Activated T-helper 9 cell treated with anti-CD3 and anti-CD28 coated beads, Interleukin-2, amount 50 U/mL, for 16 hours (primary cell): Measurements from ENCODE around the gene FCRL5.
"Not testable (repeated sequence)": the region's sequence is repeated elsewhere in the genome, so short reads cannot be mapped to it uniquely, and the experiment has no call there.

Experiments
- DNase-seq: peaks from one replicate; pipeline ENCODE4 v3.0.0-alpha.2; 2020; ENCODE audit warnings: low read depth

The FCRL5 gene

DNA sequence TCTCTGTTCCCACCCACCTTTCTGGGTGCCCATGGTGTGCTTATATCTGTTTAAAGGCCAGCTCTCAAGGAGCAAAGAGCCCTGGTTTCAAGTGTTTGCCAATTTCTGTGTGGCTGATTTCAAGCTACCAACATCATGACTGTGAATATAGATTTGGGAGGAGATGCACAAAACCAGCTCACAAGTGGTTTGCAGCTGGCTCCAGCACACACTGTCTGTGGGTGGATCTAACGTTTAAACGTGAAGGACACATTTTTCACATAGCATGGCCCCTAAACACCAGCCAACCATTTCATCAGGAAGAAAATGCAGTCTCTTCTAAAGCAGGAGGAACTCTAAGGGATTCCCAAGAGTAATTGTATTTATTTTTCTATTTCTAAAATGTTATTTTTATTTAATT is 65.2 kb downstream of the FCRL5 start:
- DNase-seq: no peak

DNA sequence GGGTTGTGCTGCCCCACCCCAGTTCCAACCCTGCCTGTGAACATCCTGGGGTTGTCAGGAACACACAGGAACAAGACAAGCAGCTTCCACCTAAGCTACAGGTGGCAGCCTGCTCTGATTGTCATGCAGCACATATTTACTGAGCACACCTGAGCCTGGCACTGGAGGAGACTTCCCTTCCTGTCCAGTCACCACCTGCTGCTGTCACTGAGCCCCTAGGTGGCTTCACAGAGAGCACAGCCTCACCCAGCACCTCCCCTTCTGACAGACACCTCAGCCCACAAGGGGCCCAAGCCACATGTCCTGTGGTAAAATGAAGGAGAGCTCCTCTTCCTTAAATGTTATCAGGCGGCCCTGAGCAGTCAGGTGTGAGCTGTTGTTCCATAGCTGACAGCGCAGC is 65.9 kb downstream of the FCRL5 start:
- not testable (repeated sequence) for DNase-seq

DNA sequence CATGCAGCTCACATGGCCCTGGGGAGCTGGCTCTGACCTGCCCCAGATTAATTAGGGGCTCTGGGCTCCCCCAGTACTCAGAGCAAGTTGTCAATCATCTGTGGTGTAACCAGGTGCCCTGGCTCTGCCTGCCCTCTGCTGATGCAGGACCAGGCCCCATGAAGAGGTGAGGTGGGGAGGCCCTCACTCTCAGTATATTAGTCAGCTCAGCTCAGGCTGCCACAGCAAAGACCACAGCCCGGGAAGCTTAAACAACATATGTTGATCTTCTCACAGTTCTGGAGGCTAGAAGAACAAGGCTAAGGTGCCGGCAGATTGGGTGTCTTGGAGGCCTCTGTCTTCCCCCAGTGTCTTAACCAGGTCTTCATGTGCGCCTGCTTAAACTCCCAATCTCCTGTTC is 66.5 kb downstream of the FCRL5 start:
- DNase-seq: no peak

DNA sequence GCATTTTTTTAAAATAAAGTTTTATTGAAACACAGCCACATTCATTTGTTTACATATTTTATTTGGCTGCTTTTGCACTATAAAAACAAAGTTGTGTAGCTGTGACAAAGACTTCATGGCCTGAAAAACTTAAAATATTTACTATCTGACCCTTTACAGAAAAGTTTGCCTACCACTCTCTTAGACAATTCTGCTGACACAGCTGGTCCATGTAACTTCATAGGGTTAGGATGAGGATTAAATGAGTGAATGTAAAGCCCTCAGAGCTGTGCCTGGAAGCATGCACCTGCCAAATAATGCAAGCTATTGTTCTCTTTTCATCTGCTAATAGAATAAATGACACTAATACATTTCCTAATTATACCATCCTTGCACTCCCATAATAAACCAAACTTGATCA is 67.7 kb downstream of the FCRL5 start:
- DNase-seq: no peak

DNA sequence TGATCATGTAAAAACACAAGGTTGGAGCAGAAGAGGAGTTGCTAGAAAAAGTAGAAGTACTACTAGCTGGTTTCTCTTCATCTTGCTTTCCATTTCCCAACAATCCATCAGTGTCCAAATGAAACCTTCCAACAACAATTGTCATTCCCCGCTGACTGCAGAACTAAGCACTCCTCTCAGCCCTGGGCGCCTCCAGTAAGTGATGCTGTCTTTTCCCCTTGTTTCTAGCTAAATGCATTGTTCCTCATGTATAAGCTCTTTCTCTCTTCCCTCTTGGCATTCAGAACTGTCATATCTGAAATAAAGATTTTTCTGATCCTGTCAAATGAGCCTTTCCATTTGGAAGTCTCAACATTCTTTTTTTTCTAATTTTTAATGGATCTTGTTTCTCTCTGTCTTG is 68.7 kb downstream of the FCRL5 start:
- DNase-seq: no peak

DNA sequence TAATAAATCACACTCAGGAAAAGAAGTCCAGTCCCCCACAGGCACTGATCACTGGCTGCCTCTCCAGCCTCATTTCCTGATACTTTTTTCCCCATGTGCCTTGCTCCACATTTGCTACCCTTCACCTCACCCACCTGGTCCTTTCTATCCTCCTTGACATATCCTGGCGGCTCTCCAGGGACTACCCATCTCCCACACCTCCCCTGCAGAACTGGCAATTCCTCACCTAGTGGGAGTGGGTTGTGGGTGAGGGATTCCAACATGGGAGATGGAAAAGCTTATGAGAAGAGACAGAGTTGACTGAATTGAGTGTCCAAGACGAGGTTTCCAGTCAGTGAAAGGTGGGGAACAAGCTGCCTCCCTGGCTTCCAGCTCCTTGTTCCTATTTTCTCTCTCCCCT is 69.6 kb downstream of the FCRL5 start:
- DNase-seq: no peak

DNA sequence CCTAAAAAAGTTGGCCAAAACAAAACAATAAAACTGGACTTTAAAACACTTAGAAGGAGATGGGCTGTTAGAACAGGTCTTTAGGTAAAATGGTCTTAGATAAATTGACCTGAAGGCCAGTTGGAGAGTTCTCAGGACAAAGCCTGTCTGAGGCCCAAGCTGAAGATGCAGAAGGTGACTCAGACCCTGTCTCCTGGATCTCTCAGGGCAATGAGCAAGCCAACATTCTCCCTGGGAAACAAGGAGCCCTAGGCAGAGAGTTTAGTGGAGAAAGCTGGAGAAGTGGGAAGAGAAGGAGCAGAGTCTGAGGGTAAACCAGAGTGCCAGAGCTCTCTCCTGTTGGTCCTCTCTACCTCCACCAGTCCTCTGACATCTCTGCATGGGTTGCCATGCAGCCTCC is 70.1 kb downstream of the FCRL5 start:
- DNase-seq: no peak

DNA sequence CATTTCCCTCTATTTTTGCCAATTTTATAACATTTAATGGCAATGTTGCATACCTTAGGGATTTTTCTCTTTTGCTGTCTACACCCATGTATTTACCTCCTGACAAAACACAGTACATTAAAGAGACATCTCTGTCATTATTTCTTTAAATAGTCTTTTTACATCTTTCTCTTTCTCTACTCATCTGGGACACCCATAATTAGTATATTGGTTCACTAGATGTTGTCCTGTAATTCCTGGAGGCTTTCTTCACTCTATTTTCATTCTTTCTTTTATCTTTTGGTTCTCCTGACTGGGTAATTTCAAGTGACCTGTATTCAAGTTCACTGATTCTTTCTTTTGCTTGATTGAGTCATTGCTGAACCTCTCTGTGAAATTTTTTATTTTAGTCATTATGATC is 74.3 kb downstream of the FCRL5 start:
- no peak for DNase-seq

DNA sequence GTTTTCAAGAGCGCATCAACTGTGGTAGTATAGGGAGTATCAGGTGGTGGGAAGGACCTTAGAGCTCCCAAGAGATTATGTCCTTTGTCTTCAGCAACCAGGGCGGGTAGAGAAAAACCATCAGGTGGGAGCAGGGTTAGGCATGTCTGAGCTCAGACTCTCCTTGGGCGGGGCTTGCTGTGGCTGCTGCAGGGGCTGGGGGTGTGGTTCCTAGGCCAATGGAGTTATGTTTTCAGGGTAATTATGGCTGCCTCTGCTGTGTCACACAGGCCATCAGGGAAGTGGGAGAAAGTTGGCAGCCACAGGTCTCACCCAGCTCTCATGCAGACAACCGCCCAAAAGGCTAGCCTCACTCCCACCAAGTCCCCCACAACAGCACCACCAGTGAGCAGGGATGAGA is 74.9 kb downstream of the FCRL5 start:
- no peak for DNase-seq

DNA sequence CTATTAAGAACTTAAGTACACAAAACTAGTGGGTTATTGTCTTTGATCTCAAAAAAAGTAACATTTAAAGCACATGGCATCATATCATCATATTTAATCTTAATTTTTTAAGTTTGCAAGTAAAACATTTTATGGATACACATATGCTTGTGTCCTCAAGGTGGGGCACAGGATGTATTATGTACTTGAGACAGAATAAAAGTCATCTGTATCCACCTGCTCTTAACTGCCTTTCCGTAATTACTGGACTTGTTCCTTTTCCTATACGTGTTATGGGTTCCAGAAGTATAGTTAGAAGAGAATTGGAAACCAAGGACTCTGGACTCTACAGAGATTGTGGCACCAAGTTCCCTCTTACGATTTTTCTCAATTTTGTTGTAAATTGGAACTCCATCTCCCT is 79.4 kb downstream of the FCRL5 start:
- no peak for DNase-seq

DNA sequence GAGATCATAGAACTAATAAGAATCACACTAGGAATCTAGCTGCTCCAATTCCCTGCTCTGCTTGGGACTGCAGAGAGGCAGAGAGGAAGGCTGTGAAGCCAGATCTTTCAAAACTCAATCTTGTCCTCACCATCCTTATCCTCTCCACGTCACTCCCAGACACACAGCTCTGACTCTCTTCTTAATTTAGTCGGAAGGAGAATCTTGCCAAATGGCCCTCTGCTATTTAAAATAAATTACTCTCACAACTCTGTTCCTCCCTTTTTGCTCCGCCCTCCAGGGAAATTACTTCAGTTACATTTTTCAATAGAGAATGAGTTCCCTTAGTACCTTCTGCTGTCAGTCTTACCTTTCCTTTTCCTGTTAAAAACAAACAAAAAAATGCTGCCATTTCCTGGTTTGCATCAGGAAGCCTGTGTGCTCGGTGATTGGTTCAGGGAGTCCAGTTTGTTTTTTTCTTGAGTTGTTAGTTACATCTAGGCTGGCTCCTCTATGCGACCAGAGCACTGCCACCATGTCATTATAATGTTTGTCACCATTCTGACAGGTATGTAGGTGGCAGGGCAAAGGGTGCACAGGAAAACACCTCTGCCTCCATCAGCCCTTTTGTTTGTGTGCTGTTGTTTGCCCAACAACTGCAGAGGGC is 80.1 kb downstream of the FCRL5 start:
- DNase-seq: no peak

DNA sequence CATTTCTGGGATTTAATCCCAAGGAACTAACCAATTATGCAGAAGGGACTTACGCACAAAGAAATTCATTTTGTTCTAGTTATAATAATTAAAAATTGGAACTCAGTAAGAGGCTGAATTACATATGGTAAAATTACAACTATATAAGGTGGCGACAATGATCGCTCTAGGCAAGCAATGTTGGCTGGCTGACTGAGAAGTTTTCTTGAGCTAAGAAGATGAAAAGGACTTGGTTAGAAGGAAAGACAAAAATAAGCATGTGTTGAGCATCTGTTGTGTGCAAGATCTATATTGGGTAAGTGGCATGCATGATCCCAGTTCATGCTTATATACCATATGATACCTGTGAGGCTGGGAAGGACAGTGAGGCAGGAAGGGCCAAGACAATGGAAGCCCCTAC is 80.8 kb downstream of the FCRL5 start:
- DNase-seq: no peak

DNA sequence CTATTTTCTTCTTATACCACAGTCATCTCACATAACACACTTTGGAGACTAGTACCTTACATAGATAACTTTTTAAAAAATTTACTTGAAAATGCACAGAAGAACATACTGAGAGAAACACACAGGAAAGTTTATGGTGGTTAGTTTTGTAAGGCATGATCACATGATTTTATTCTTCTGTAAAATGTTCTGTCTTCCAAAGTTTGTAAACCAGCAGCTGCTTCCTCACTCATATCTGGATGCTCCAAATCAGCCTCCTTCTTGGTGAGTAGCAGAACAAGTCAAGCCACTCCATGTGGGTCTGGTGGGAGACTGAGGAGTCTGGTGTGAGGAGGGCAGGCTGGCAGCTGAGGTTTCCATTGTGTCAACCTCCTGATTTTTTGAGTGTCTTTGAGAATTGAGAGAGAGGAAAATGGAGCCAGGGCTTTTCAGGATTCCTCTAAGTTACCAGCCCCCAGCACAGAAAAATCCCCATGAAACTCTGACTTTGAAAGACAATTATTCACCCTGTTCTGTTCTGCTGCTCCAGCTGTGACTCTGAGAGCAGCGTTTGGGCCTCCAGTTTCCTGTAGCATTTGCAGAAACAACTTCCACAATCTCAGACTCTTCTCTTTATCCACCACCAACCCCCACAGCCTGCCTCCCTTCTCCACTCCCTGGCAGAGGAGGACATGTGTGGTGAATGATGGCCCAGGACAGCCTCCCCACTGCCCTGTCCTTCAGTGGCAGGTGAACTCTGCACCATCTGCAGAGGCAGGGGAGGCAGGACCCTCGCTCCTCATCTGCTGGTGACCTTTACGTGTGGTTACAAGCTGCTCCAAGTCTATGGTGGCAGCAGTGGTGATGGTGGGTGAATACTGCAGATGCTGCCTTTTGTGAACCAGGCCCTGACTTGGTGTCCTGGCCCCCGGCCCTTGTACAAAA is 82.3 kb downstream of the FCRL5 start:
- DNase-seq: no peak

DNA sequence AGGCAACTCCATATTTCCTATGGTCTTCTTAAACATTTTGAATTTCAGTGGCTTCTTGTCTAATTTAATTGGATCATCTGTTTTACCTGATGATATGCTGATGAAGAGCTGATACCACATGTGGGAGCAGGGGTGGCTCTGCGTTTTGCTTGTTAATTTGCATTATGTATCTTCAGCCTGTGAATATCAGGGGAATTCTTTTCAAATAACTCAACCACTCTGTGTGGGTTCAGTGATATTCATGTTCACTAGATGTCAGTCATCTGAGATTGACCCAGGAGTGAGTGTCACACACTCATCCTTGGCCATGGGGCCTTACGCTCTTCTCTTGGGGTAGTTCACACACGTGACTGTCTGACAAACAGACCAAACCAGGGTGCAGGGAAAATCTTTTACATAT is 83.0 kb downstream of the FCRL5 start:
- no peak for DNase-seq

DNA sequence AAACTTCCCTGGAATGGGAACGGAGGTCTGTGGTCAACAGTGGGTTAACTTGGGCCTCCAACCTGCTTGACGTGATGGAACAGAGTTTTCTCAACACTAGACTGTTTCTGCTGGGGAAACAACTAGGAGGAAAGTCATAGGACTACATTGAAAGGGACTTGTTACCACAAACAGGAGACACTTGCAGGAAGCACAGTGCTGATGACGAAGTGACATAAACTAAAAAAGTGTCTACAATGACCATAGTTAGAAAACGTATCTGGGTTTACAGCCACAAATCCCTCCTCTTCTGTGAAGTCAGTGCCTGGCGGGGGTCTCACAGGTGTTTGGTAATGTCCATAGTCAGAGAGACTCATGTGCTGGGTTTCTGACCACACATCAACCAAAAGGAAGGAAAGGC is 86.3 kb downstream of the FCRL5 start:
- DNase-seq: no peak
